Fibroblast of mammary gland (primary cell): ENCODE data around the gene MIX23.
A peak's percentile ranks its signal among the peaks of the same experiment; 100 is the strongest.

Source experiments
- DNase-seq: peaks from one replicate; pipeline ENCODE4 v3.0.0-alpha.2; 2010; ENCODE audit warnings: low read depth
- H3K4me3 ChIP-seq: 2 replicates; pipeline ENCODE4 v1.5.1; 2011; ENCODE audit warnings: low read depth, mild to moderate bottlenecking, low read length, moderate library complexity; ENCODE audit not compliant: control insufficient read depth
- CTCF ChIP-seq: conservative IDR thresholded peaks from 2 replicates; pipeline ENCODE4 v1.5.1; 2011; ENCODE audit warnings: low read depth, low read length, inconsistent platforms; ENCODE audit not compliant: control insufficient read depth, insufficient read depth

The MIX23 gene

GRCh38 chr3:122342803-122343202, 40.2 kb downstream of the MIX23 start:
- no peak overlapping the region for H3K4me3 ChIP-seq
- no peak for TF ChIP-seq CTCF
- DNase-seq, result no peak

GRCh38 chr3:122332551-122332950, 50.5 kb downstream of the MIX23 start:
- TF ChIP-seq CTCF, result no peak
- no peak overlapping the region for H3K4me3 ChIP-seq
- DNase-seq, result no peak

GRCh38 chr3:122331886-122332285, 51.1 kb downstream of the MIX23 start:
- no peak for DNase-seq
- no peak for TF ChIP-seq CTCF
- no peak overlapping the region for H3K4me3 ChIP-seq

- no peak for TF ChIP-seq CTCF
- H3K4me3 ChIP-seq, result no peak overlapping the region
- no peak for DNase-seq
These were observed 57.3 kb downstream of the MIX23 start for GRCh38 chr3:122325769-122326168.

- DNase-seq, result peak; percentile 56
- peak within 1 kb of the TSS; percentile 25 for H3K4me3 ChIP-seq
These were observed 58.1 kb downstream of the MIX23 start, which contains the start of gene CSTA for GRCh38 chr3:122324871-122325323. TSS of gene CSTA (plus strand) at chr3:122325248. CDS start at chr3:122325293, 45 bp downstream.

GRCh38 chr3:122322095-122323075, 60.6 kb downstream of the MIX23 start:
- no peak for TF ChIP-seq CTCF
- DNase-seq, result no peak
- no peak overlapping the region for H3K4me3 ChIP-seq

More at GRCh38 chr3:122324871-122325323, 58.1 kb downstream of the MIX23 start, which contains the start of gene CSTA:
- TF ChIP-seq CTCF, result no peak
